ENCODE results near the gene TYW3.

TYW3 gene

GRCh38 chr1:74799119-74799657 lies 66.2 kb downstream of the TYW3 start:
- TF ChIP-seq, protein P1, sequence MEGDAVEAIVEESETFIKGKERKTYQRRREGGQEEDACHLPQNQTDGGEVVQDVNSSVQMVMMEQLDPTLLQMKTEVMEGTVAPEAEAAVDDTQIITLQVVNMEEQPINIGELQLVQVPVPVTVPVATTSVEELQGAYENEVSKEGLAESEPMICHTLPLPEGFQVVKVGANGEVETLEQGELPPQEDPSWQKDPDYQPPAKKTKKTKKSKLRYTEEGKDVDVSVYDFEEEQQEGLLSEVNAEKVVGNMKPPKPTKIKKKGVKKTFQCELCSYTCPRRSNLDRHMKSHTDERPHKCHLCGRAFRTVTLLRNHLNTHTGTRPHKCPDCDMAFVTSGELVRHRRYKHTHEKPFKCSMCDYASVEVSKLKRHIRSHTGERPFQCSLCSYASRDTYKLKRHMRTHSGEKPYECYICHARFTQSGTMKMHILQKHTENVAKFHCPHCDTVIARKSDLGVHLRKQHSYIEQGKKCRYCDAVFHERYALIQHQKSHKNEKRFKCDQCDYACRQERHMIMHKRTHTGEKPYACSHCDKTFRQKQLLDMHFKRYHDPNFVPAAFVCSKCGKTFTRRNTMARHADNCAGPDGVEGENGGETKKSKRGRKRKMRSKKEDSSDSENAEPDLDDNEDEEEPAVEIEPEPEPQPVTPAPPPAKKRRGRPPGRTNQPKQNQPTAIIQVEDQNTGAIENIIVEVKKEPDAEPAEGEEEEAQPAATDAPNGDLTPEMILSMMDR (IDR thresholded peaks at IDR 0.05; ENCODE audit: borderline replicate concordance, control extremely low read depth, extremely low read depth, insufficient read depth, missing control alignments) = no peak
- no peak for DNase-seq (ENCODE audit: low spot score)
- in situ Hi-C loops (cut with MboI; ENCODE audit: low sequenced_read_pairs, unreplicated experiment) = no loop called here

DNA sequence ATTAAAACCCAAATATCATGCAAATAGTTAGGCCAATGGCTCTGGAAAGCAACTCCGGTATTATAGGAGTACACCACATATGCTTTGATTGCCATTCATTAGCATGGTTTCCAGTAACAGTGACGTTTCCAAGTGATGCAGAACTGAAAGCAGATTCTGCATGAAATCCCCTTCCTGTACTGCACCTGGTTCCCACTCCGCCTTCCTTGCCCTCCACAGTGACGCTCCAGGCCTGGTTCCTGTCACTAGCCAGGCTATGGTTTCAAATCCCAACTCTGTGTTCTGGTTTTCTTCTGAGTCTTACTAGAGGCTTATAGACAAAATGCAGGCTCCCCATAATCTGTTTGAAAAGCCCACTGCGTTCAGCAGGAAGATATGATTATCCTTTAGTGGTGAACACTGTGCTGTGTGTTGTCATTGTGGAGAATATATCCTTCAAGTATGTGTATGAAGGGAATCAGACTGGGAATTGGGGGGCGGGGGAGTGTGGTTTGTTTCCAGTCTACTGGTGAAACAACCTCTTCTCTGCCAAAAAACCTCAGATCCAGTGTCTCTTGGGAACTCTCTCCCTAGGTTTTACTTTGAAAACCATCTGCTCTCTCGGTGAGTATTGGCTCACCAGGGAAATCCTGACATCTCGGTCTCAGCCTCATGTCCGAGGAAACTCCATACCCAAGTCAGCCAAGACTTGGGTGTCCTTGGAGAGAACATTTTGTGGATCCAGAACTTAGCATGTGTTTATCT lies 78.7 kb downstream of the TYW3 start:
- DNase-seq (ENCODE audit: low spot score) = peak; percentile 0
- TF ChIP-seq, protein P1 (IDR thresholded peaks at IDR 0.05; ENCODE audit: borderline replicate concordance, control extremely low read depth, extremely low read depth, insufficient read depth, missing control alignments) = no peak
- in situ Hi-C loops (cut with MboI; ENCODE audit: low sequenced_read_pairs, unreplicated experiment) = no loop called here

DNA sequence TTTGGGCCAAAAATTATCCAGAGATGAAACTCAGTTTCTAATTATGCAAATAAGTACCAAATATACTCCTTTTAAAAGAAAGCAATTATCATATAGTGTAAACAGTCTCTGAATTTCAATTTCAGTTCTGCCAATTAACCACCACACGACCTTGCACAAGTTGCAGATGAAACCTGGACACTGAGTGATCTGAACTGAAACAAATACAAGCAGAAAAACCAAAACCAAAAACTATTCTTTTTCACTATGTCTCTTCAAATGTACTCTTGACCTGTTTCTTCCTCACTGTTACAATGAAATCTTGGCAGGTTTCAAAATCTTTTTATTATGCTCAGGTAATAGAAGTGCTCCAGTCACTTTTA lies 79.2 kb downstream of the TYW3 start:
- in situ Hi-C loops (cut with MboI; ENCODE audit: low sequenced_read_pairs, unreplicated experiment) = no loop called here
- peak; percentile 1 for DNase-seq (ENCODE audit: low spot score)
- TF ChIP-seq, protein P1 (IDR thresholded peaks at IDR 0.05; ENCODE audit: borderline replicate concordance, control extremely low read depth, extremely low read depth, insufficient read depth, missing control alignments) = no peak

All from GM13976 (cell line).